Uterus (tissue), 4 donors: Measurements from ENCODE around the gene EVX1. TPM values are rescaled to one million over a fixed set of nuclear protein-coding genes. Genes with fewer than 3 reads are reported as not detected.

Experiments
- DNase-seq, 2 donors: peaks; one replicate each; pipeline ENCODE4 v3.0.0-alpha.2; 2019 to 2020
- H3K27ac ChIP-seq, 2 donors: fragments of 200-600 bp; sonication (generic); 1 replicate in 1 of 2; 2 replicates in 1 of 2; pipeline ENCODE4 v1.5.1; 2016 to 2018
- H3K27me3 ChIP-seq, 2 donors: fragments of 200-600 bp; sonication (generic); one replicate each; pipeline ENCODE4 v1.5.1; 2018 to 2019; ENCODE audit warnings: control low read depth in 1 of 2
- H3K36me3 ChIP-seq, 2 donors: fragments of 200-600 bp; sonication (generic); one replicate each; pipeline ENCODE4 v1.5.1; 2019; ENCODE audit warnings: control low read depth in 1 of 2
- H3K4me1 ChIP-seq, 2 donors: fragments of 200-600 bp; sonication (generic); one replicate each; pipeline ENCODE4 v1.5.1; 2018 to 2019; ENCODE audit warnings: control low read depth in 1 of 2
- H3K4me3 ChIP-seq, 2 donors: fragments of 200-600 bp; sonication (generic); 1 replicate in 1 of 2; 2 replicates in 1 of 2; pipeline ENCODE4 v1.5.1; 2018 to 2019; ENCODE audit warnings: mild to moderate bottlenecking in 1 of 2
- H3K9me3 ChIP-seq, 2 donors: fragments of 200-600 bp; sonication (generic); one replicate each; pipeline ENCODE4 v1.5.1; 2019; ENCODE audit warnings: control low read depth in 1 of 2
- POLR2A ChIP-seq, 2 donors: fragments of 450-650 bp; IDR thresholded peaks; one replicate each; pipeline ENCODE4 v1.6.1; 2016; ENCODE audit warnings: antibody characterized with exemption in 2 of 2, mild to moderate bottlenecking in 1 of 2, moderate library complexity in 1 of 2
- intact Hi-C: fragments of 100-400 bp; cut with DNase I; formaldehyde crosslinking; loops from one replicate; pipeline ENCODE4 v1.15.1; 2023; ENCODE audit warnings: low total_unique reads
- total RNA-seq, 4 donors: library from RNA; depleted of rRNA in 3 of 4; stranded (reverse); fragments of >200 nt in 3 of 4; gene quantifications; one replicate each; pipeline versions ENCODE4 v1.1.0 to v1.2.4, GENCODE V29; 2014 to 2023
- TF ChIP-seq, protein P1 (sequence below), 4 experiments: fragments of 200-600 bp in 2 of 4; fragments of 450-650 bp in 2 of 4; sonication (generic) in 2 of 4; IDR thresholded peaks; one replicate each; pipeline ENCODE4 v1.5.1; 2016 to 2019; ENCODE audit warnings: antibody characterized with exemption in 4 of 4, mild to moderate bottlenecking in 2 of 4, moderate library complexity in 1 of 4
- donor health status: DM: yes; HTN: yes; CAD: no.

The EVX1 gene
- total RNA-seq, 4 donors from 2014 or later, result 0.21 TPM; not detected in 3

DNA sequence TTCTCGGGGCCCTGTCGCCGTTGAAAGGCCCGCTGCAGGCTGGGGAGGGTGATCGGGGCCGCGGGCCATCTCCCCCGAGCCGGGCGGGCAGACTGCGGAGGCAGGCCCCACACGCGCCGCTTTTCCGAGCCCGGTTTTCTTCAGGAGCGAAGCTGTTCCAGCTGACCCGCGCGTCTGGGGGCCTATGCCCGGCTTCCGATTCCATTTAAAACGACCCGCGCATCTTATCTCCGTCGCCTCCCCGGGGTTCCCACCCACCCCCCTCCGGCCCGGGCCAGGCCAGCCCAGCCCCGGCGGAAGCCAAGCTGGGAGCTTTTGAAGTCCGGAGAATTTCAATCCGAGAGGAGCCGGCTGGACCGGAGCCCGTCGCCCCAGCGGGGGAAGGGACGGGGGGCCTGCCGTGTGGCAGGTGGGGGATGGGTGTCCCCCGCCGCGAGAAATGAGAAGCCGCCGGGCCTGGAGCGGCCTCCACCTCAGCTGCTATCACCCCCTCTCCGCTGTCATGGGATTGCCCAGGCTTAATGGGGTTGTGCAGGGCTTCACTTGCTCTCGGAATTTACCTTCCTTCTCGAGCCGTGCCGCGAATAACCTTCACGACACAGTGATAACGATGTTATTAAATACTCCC, 3.1 kb upstream of the EVX1 start:
- Histone ChIP-seq H3K9me3 (no peaks in the 10 kb centered on the region), H3K27ac (no peak overlapping the region), H3K4me1 (peaks cover 0 to 19% of the 10 kb centered on the region in 2 donors), H3K27me3 (peaks cover 37 to 49% of the 10 kb centered on the region in 2 donors), H3K36me3 (no peaks in the 10 kb centered on the region), H3K4me3 (no peak overlapping the region)
- no peak for DNase-seq
- TF ChIP-seq POLR2A (IDR thresholded peaks at IDR 0.05), result no peak
- TF ChIP-seq, protein P1, sequence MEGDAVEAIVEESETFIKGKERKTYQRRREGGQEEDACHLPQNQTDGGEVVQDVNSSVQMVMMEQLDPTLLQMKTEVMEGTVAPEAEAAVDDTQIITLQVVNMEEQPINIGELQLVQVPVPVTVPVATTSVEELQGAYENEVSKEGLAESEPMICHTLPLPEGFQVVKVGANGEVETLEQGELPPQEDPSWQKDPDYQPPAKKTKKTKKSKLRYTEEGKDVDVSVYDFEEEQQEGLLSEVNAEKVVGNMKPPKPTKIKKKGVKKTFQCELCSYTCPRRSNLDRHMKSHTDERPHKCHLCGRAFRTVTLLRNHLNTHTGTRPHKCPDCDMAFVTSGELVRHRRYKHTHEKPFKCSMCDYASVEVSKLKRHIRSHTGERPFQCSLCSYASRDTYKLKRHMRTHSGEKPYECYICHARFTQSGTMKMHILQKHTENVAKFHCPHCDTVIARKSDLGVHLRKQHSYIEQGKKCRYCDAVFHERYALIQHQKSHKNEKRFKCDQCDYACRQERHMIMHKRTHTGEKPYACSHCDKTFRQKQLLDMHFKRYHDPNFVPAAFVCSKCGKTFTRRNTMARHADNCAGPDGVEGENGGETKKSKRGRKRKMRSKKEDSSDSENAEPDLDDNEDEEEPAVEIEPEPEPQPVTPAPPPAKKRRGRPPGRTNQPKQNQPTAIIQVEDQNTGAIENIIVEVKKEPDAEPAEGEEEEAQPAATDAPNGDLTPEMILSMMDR (IDR thresholded peaks at IDR 0.05), result no peak
- intact Hi-C loops, result loop anchor here (10.0 kb wide), 1 partner anchor 335 kb away; no protein-coding TSS in a partner anchor

DNA sequence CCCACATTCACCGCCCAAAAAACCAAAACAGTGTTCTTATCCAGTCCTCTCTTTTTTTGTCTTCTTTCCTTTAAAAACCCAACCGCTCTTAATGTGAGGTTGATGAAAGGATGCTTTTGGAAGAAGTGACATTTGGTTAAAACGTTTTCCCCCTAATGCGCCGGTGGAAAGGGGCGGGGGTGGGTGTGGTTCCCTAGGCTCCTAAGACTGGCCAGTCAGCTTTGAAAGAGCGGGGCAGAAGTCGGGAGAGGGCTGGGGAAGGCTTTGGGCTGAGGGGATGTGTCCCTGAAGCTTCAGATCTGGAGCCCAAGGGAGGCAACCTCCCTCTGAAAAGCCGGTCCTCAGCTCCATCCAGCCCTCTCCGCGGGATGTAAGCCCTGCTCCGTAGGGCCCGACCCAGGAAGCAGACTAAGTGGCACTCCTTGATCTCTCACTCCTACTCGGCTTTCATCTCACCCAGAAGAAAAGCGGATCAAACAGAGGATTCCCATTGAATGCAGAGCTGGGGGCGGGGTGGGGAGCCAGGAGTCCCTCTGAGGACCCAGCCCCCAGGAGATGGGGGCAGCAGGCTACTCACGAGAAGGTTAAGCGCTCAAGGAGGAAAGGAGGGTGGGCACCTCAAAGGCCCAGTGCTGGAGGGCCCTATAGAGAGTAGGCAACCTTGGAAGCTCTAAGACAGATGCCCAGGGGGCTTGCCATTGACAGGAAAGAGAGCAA, 2.4 kb upstream of the EVX1 start:
- TF ChIP-seq, protein P1 (IDR thresholded peaks at IDR 0.05), result no peak
- no peak for TF ChIP-seq POLR2A (IDR thresholded peaks at IDR 0.05)
- peaks cover 0 to 19% of the 10 kb centered on the region in 2 donors for H3K4me1 ChIP-seq
- no peak overlapping the region for H3K27ac ChIP-seq
- intact Hi-C loops, result no loop called here
- H3K36me3 ChIP-seq, result no peaks in the 10 kb centered on the region
- no peaks in the 10 kb centered on the region for H3K9me3 ChIP-seq
- no peak overlapping the region for H3K4me3 ChIP-seq
- peaks cover 37 to 56% of the 10 kb centered on the region in 2 donors for H3K27me3 ChIP-seq
- no peak for DNase-seq

DNA sequence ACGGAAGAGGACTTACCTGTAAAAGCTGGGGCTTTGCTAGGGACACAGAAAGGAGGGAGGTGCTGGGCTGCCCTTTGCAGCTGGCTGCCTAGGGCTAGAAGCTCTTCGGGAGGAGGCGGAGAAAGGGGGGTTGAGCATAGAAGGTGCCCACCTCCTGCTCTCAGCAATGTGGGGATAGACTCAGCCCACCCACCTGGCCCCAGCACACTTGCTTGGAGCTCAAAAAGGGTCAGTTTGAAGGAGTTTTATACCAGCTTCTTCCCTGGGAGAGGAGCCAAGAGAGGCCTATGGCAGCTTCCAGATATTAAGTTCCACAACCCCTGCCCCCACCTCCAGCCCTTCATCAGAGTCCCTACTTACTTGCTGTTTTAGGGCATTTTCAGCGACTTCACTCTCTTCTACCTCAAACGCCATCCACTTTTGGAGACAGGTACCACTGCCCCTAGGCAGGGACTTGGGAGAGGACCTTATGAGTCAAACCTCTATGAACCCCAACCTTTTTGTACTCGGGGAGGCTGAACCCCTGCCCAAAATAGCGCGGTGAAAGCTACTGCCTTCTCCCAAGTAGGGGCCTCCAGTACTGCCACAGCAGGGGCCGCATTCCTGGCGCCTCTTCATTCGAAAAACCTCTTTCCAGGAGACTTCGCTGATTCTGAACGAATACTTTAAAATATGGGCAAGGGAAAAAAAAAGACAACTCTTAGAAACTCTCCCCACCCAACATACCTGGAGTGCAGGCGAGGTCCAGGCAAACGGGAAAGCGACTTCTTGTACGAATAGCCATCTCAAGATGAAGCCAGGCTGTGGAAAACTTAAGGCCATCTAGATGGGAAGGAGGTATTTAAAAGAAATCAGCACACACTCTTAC, 1.2 kb upstream of the EVX1 start:
- no peak for DNase-seq
- intact Hi-C loops, result no loop called here
- no peak overlapping the region for H3K27ac ChIP-seq
- H3K9me3 ChIP-seq, result no peaks in the 10 kb centered on the region
- H3K4me1 ChIP-seq, result peaks cover 0 to 28% of the 10 kb centered on the region in 2 donors
- H3K27me3 ChIP-seq, result peaks cover 45 to 61% of the 10 kb centered on the region in 2 donors
- H3K4me3 ChIP-seq, result no peak overlapping the region
- no peaks in the 10 kb centered on the region for H3K36me3 ChIP-seq
- TF ChIP-seq POLR2A (IDR thresholded peaks at IDR 0.05), result no peak
- TF ChIP-seq, protein P1 (IDR thresholded peaks at IDR 0.05), result no peak

DNA sequence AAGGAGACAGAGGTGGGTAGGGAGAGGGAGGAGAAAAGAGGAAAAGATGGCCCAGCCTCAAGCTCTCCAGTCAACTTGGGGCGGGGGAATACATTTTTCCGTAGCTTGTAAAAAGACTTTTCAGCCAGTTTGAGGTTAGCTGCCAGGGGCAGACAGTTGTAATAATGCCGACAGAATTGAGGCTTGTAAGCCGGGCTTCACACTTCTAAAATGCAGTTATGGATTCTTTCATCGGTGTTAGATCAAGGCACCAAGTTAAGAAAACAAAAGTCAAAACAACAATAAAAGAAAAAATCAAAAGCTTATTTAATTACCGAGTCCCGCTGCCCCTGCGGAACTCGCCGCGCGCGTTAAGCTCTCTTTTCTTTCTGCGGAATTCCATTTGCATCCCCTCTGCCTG, 448 bp upstream of the EVX1 start:
- intact Hi-C loops, result no loop called here
- no peak overlapping the region for H3K27ac ChIP-seq
- H3K27me3 ChIP-seq, result peaks cover 45 to 67% of the 10 kb centered on the region in 2 donors
- no peak for DNase-seq
- peaks cover 0 to 28% of the 10 kb centered on the region in 2 donors for H3K4me1 ChIP-seq
- no peaks in the 10 kb centered on the region for H3K9me3 ChIP-seq
- H3K4me3 ChIP-seq, result no peak overlapping the region
- TF ChIP-seq, protein P1 (IDR thresholded peaks at IDR 0.05), result no peak
- no peak for TF ChIP-seq POLR2A (IDR thresholded peaks at IDR 0.05)
- no peaks in the 10 kb centered on the region for H3K36me3 ChIP-seq
